GM23248 (cell line): ENCODE data around the gene TSPAN17. TPM values are rescaled to one million over a fixed set of nuclear protein-coding genes. Genes with fewer than 3 reads are reported as not detected.

Experiments
- DNase-seq: peaks from one replicate; pipeline ENCODE4 v3.0.0-alpha.2; 2015
- H2AFZ ChIP-seq: fragments of 200-600 bp; sonication (generic); 2 replicates; pipeline ENCODE4 v1.6.1; 2016; ENCODE audit warnings: antibody characterized with exemption
- H3F3A ChIP-seq: fragments of 200-600 bp; sonication (generic); 2 replicates; pipeline ENCODE4 v1.6.1; 2016; ENCODE audit warnings: mild to moderate bottlenecking, antibody characterized with exemption, mixed run types; ENCODE audit not compliant: insufficient read depth
- H3K27ac ChIP-seq: fragments of 200-600 bp; sonication (generic); 2 replicates; pipeline ENCODE4 v1.5.1; 2016; ENCODE audit warnings: mild to moderate bottlenecking
- H3K27me3 ChIP-seq: fragments of 200-600 bp; sonication (generic); replicated peaks from 2 replicates; pipeline ENCODE4 v1.6.1; 2016; ENCODE audit warnings: mild to moderate bottlenecking; ENCODE audit not compliant: insufficient read depth
- H3K36me3 ChIP-seq: fragments of 200-600 bp; sonication (generic); 2 replicates; pipeline ENCODE4 v1.6.1; 2016; ENCODE audit warnings: low read depth, mild to moderate bottlenecking
- H3K4me1 ChIP-seq: fragments of 200-600 bp; sonication (generic); 2 replicates; pipeline ENCODE4 v1.6.1; 2016; ENCODE audit warnings: mild to moderate bottlenecking; ENCODE audit not compliant: insufficient read depth
- H3K4me2 ChIP-seq: fragments of 200-600 bp; sonication (generic); one replicate; pipeline ENCODE4 v1.6.1; 2016; ENCODE audit warnings: mild to moderate bottlenecking; ENCODE audit not compliant: unreplicated experiment
- H3K4me3 ChIP-seq: fragments of 200-600 bp; sonication (generic); 2 replicates; pipeline ENCODE4 v1.5.1; 2016; ENCODE audit warnings: mild to moderate bottlenecking
- H3K79me2 ChIP-seq: fragments of 200-600 bp; sonication (generic); 2 replicates; pipeline ENCODE4 v1.6.1; 2016; ENCODE audit warnings: mild to moderate bottlenecking; ENCODE audit not compliant: insufficient read depth
- H3K9ac ChIP-seq: fragments of 200-600 bp; sonication (generic); 2 replicates; pipeline ENCODE4 v1.6.1; 2016; ENCODE audit warnings: mild to moderate bottlenecking
- H3K9me2 ChIP-seq: fragments of 200-600 bp; sonication (generic); 2 replicates; pipeline ENCODE4 v1.6.1; 2016; ENCODE audit warnings: mixed run types, mild to moderate bottlenecking, moderate library complexity; ENCODE audit not compliant: insufficient read depth
- H3K9me3 ChIP-seq: fragments of 200-600 bp; sonication (generic); one replicate; pipeline ENCODE4 v1.6.1; 2017; ENCODE audit warnings: low read depth
- H4K20me1 ChIP-seq: fragments of 200-600 bp; sonication (generic); 2 replicates; pipeline ENCODE4 v1.6.0; 2016; ENCODE audit not compliant: insufficient read depth
- EZH2 ChIP-seq: fragments of 200-600 bp; sonication (generic); IDR thresholded peaks from 2 replicates; pipeline ENCODE4 v1.6.1; 2018; ENCODE audit warnings: antibody characterized with exemption, mild to moderate bottlenecking; ENCODE audit not compliant: insufficient read depth, poor library complexity, severe bottlenecking
- EZH2phosphoT487 ChIP-seq: fragments of 200-600 bp; sonication (generic); IDR thresholded peaks from 2 replicates; pipeline ENCODE4 v1.6.1; 2018; ENCODE audit warnings: antibody characterized with exemption, moderate library complexity, mild to moderate bottlenecking, low read depth; ENCODE audit not compliant: insufficient read depth
- WGBS, 2 experiments: methylation state at CpG; one replicate each; pipeline ENCODE4 v1.1.6; 2015 to 2017; ENCODE audit warnings: low lambda C conversion rate in 2 of 2, low coverage in 1 of 2; ENCODE audit errors: missing lambda C conversion rate in 2 of 2; 5-methylcytosine and 5-hydroxymethylcytosine counted together
- in situ Hi-C: fragments of 300-500 bp; cut with MboI; formaldehyde crosslinking; loops from 2 replicates; pipeline ENCODE4 v1.15.0; 2020
- polyA plus RNA-seq: library from polyadenylated mRNA; unstranded; fragments of >200 nt; fragmentation: Nextera tagmentation; extraction: Ambion mirVana; gene quantifications from 2 replicates; pipeline ENCODE4 v1.2.1, GENCODE V29; 2016
- total RNA-seq: library from RNA; depleted of rRNA; stranded (reverse); fragments of >200 nt; shearing (Covaris generic); gene quantifications from 2 replicates; pipeline ENCODE4 v1.2.3, GENCODE V29; 2014

Gene TSPAN17
- total and polyA plus RNA-seq, 2 experiments from 2014 or later: 29.9 to 41.2 TPM

GRCh38 chr5:176679365-176680225, 32.3 kb downstream of the TSPAN17 start:
- peak; percentile 19 for DNase-seq
- H3K27me3 ChIP-seq: peaks cover 44% of the 10 kb centered on the region
- H3K4me1 ChIP-seq: peaks cover 14% of the 10 kb centered on the region; the same call in 1 of the 2 replicates
- no peaks in the 10 kb centered on the region for H3K9me2 ChIP-seq
- 0 out of 2 replicates have a peak overlapping the region, but pooled peaks have one; percentile 45 for H2AFZ ChIP-seq
- H3F3A ChIP-seq: no peaks in the 10 kb centered on the region
- H3K79me2 ChIP-seq: no peaks in the 10 kb centered on the region
- H4K20me1 ChIP-seq: no peaks in the 10 kb centered on the region
- H3K27ac ChIP-seq: no peak overlapping the region
- TF ChIP-seq EZH2: no peak
- TF ChIP-seq EZH2phosphoT487: no peak
- no peak overlapping the region for H3K4me3 ChIP-seq
- H3K36me3 ChIP-seq: no peaks in the 10 kb centered on the region
- H3K4me2 ChIP-seq: no peak overlapping the region
- H3K9me3 ChIP-seq: no peaks in the 10 kb centered on the region
- H3K9ac ChIP-seq: no peak overlapping the region
- WGBS, 2 experiments: 26 to 45% methylated on average over 16 to 31 of the region's 31 CpGs
- in situ Hi-C loops: no loop called here

GRCh38 chr5:176680226-176680563, 32.9 kb downstream of the TSPAN17 start:
- Histone ChIP-seq H3K4me2 (no peak overlapping the region), H3K9me3 (no peaks in the 10 kb centered on the region), H3K36me3 (no peaks in the 10 kb centered on the region), H3K4me3 (no peak overlapping the region), H3K27ac (no peak overlapping the region), H3K9ac (no peak overlapping the region), H4K20me1 (no peaks in the 10 kb centered on the region), H3F3A (no peaks in the 10 kb centered on the region), H2AFZ (0 out of 2 replicates have a peak overlapping the region, but pooled peaks have one; percentile 45), H3K79me2 (no peaks in the 10 kb centered on the region), H3K27me3 (peaks cover 47% of the 10 kb centered on the region), H3K9me2 (no peaks in the 10 kb centered on the region), H3K4me1 (peaks cover 14% of the 10 kb centered on the region; the same call in 1 of the 2 replicates)
- peak; percentile 14 for DNase-seq
- 8 to 9% methylated on average over 27 to 33 of the region's 33 CpGs for WGBS, 2 experiments
- TF ChIP-seq EZH2phosphoT487 (no peak), EZH2 (no peak)
- in situ Hi-C loops: no loop called here

- Histone ChIP-seq H3K36me3 (no peaks in the 10 kb centered on the region), H3F3A (no peaks in the 10 kb centered on the region), H3K4me1 (0 out of 2 replicates have a peak, but pooled peaks cover under 1% of the 10 kb centered on the region), H3K4me3 (no peak overlapping the region), H3K9me2 (no peaks in the 10 kb centered on the region), H3K9me3 (no peaks in the 10 kb centered on the region), H4K20me1 (no peaks in the 10 kb centered on the region), H3K9ac (no peak overlapping the region), H2AFZ (no peak overlapping the region), H3K79me2 (no peaks in the 10 kb centered on the region), H3K4me2 (no peak overlapping the region), H3K27ac (no peak overlapping the region), H3K27me3 (peaks cover 59% of the 10 kb centered on the region)
- in situ Hi-C loops: no loop called here
- DNase-seq: no peak
- 61 to 68% methylated on average over 5 to 6 of the region's 6 CpGs for WGBS, 2 experiments
- TF ChIP-seq EZH2 (no peak), EZH2phosphoT487 (no peak)
Observed at GRCh38 chr5:176682016-176682531, 34.8 kb downstream of the TSPAN17 start.

- Histone ChIP-seq H3K9me3 (no peaks in the 10 kb centered on the region), H3K4me2 (no peak overlapping the region), H3K36me3 (no peaks in the 10 kb centered on the region), H3F3A (no peaks in the 10 kb centered on the region), H3K27me3 (peaks cover 60% of the 10 kb centered on the region), H3K27ac (no peak overlapping the region), H3K79me2 (no peaks in the 10 kb centered on the region), H3K9ac (no peak overlapping the region), H4K20me1 (no peaks in the 10 kb centered on the region), H2AFZ (no peak overlapping the region), H3K4me1 (no peaks in the 10 kb centered on the region), H3K9me2 (no peaks in the 10 kb centered on the region), H3K4me3 (no peak overlapping the region)
- no peak for DNase-seq
- no peak for TF ChIP-seq EZH2
- no peak for TF ChIP-seq EZH2phosphoT487
- in situ Hi-C loops: no loop called here
Observed at GRCh38 chr5:176685010-176685409, 37.7 kb downstream of the TSPAN17 start.
